ENCODE results near the gene BCAS3. TPM values are rescaled to one million over a fixed set of nuclear protein-coding genes. Genes with fewer than 3 reads are reported as not detected.

BCAS3 gene
- total and polyA plus RNA-seq, 4 donors = 11.6 to 47.6 (median 27.4) TPM

DNA sequence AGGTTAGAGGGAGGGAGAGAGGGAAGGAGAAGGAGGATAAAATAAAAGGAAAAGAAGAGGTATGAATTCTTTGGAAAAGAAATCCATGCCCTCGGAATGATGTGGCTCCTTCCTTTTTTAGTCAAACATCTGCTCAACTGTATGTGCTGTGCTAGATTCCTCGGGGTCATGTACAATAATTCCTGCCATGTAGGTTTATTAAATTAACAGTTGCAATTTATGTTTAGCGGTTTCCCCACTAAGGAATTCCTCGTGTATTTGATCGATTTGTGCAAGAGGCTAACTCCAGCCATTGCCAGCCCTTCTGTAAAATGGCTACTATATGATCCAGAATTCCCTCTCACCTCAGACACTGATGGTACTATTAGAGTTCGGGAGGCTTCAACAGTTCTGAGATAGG is 639.0 kb downstream of the BCAS3 start:
- H3K36me3 ChIP-seq (ENCODE audit: control insufficient read depth in 1 of 2, insufficient read depth in 2 of 2, low read length in 1 of 2) = no peaks in the 10 kb centered on the region
- WGBS, 2 donors = 95% methylated on average over 6 of the region's 6 CpGs
- no peaks in the 10 kb centered on the region for H3K9me3 ChIP-seq (ENCODE audit: control insufficient read depth, low read length)
- DNase-seq (no peak), ATAC-seq (ENCODE audit: low FRiP score) (no peak)
- H3K4me3 ChIP-seq (ENCODE audit: low read length in 2 of 2) = no peak overlapping the region
- no peak overlapping the region for H3K27ac ChIP-seq (ENCODE audit: low read depth in 1 of 2, low read length in 2 of 2)
- H3K4me1 ChIP-seq (ENCODE audit: control insufficient read depth in 1 of 2, insufficient read depth in 2 of 2, low read length in 2 of 2) = peaks cover 0 to 5% of the 10 kb centered on the region in 2 donors
- intact Hi-C loops (cut with DNase I) = loop anchor here in 1 of 2 donors (10.0 kb wide), 1 partner anchor 62 kb away; no protein-coding TSS in a partner anchor
- H3K27me3 ChIP-seq (ENCODE audit: control insufficient read depth in 1 of 2, insufficient read depth in 2 of 2, low read length in 1 of 2) = no peaks in the 10 kb centered on the region

DNA sequence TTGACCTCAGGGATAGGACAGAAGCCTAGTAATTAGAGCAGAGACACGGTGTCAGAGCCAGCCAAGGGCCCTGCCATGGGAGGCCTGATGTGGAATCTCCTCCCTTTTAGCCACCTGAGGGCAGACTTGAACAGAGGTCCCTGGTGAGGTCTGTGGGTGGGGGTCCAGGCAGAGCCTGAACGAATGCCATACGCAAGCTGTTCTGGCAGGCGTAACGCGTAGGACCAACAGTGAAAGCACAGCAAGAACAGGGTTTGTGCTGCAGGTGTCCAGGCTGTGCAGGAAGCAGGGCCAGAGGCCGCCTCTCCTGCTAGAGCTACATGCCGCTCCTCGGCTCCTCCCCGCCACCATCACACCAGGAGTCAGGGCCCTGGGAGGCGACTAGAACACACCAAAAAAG is 640.1 kb downstream of the BCAS3 start:
- 95 to 96% methylated on average over 11 of the region's 11 CpGs for WGBS, 2 donors
- H3K27me3 ChIP-seq (ENCODE audit: control insufficient read depth in 1 of 2, insufficient read depth in 2 of 2, low read length in 1 of 2) = no peaks in the 10 kb centered on the region
- H3K36me3 ChIP-seq (ENCODE audit: control insufficient read depth in 1 of 2, insufficient read depth in 2 of 2, low read length in 1 of 2) = no peaks in the 10 kb centered on the region
- no peak for DNase-seq
- intact Hi-C loops (cut with DNase I) = loop anchor here in 1 of 2 donors (10.0 kb wide), 1 partner anchor 63 kb away; no protein-coding TSS in a partner anchor
- no peak overlapping the region for H3K4me3 ChIP-seq (ENCODE audit: low read length in 2 of 2)
- H3K9me3 ChIP-seq (ENCODE audit: control insufficient read depth, low read length) = no peaks in the 10 kb centered on the region
- H3K4me1 ChIP-seq (ENCODE audit: control insufficient read depth in 1 of 2, insufficient read depth in 2 of 2, low read length in 2 of 2) = peaks cover 3 to 5% of the 10 kb centered on the region in 2 donors
- ATAC-seq (ENCODE audit: low FRiP score) = no peak
- H3K27ac ChIP-seq (ENCODE audit: low read depth in 1 of 2, low read length in 2 of 2) = no peak overlapping the region

GRCh38 chr17:61318684-61319098 is 641.0 kb downstream of the BCAS3 start:
- ATAC-seq (ENCODE audit: low FRiP score) (no peak), DNase-seq (no peak)
- no peaks in the 10 kb centered on the region for H3K27me3 ChIP-seq (ENCODE audit: control insufficient read depth in 1 of 2, insufficient read depth in 2 of 2, low read length in 1 of 2)
- peaks cover 2 to 3% of the 10 kb centered on the region in 2 donors for H3K4me1 ChIP-seq (ENCODE audit: control insufficient read depth in 1 of 2, insufficient read depth in 2 of 2, low read length in 2 of 2)
- no peak overlapping the region for H3K27ac ChIP-seq (ENCODE audit: low read depth in 1 of 2, low read length in 2 of 2)
- no peaks in the 10 kb centered on the region for H3K9me3 ChIP-seq (ENCODE audit: control insufficient read depth, low read length)
- 88 to 90% methylated on average over 5 of the region's 5 CpGs for WGBS, 2 donors
- intact Hi-C loops (cut with DNase I) = loop anchor here in 1 of 2 donors (10.0 kb wide), 1 partner anchor 64 kb away; no protein-coding TSS in a partner anchor
- H3K36me3 ChIP-seq (ENCODE audit: control insufficient read depth in 1 of 2, insufficient read depth in 2 of 2, low read length in 1 of 2) = no peaks in the 10 kb centered on the region
- no peak overlapping the region for H3K4me3 ChIP-seq (ENCODE audit: low read length in 2 of 2)

DNA sequence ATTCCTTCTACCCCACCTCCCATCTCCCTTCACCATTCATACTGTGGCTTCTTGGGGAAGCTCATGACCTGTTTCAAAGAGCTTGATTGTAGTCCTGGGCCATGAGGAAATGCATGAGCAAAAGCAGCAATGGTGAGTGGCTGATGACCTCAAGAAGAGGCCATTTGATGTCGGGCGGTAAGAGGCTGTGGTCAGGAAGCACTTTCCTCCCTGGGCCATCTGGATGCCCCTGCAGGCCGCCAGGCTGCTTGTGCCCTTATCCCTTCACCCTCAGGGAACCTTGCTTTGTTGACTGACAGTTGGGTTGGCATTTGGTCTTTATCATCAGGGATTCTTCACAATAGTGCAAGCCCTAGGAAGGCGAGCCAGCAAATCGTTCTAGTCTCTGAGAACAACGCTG is 643.7 kb downstream of the BCAS3 start:
- H3K36me3 ChIP-seq (ENCODE audit: control insufficient read depth in 1 of 2, insufficient read depth in 2 of 2, low read length in 1 of 2) = no peaks in the 10 kb centered on the region

GRCh38 chr17:61322325-61323002 is 644.8 kb downstream of the BCAS3 start:
- DNase-seq = peak in 1 of 2 donors; percentile 32
- no peak for ATAC-seq (ENCODE audit: low FRiP score)
- H3K4me3 ChIP-seq (ENCODE audit: low read length in 2 of 2) = no peak overlapping the region
- intact Hi-C loops (cut with DNase I) = no loop called here
- no peaks in the 10 kb centered on the region for H3K9me3 ChIP-seq (ENCODE audit: control insufficient read depth, low read length)
- WGBS, 2 donors = 26 to 29% methylated on average over 4 of the region's 4 CpGs
- H3K27me3 ChIP-seq (ENCODE audit: control insufficient read depth in 1 of 2, insufficient read depth in 2 of 2, low read length in 1 of 2) = no peaks in the 10 kb centered on the region
- peaks cover 0 to 3% of the 10 kb centered on the region in 2 donors for H3K4me1 ChIP-seq (ENCODE audit: control insufficient read depth in 1 of 2, insufficient read depth in 2 of 2, low read length in 2 of 2)
- peak overlapping the region; percentile 56 to 77 for H3K27ac ChIP-seq (ENCODE audit: low read depth in 1 of 2, low read length in 2 of 2)
- no peaks in the 10 kb centered on the region for H3K36me3 ChIP-seq (ENCODE audit: control insufficient read depth in 1 of 2, insufficient read depth in 2 of 2, low read length in 1 of 2)

More for the DNA sequence above, 643.7 kb downstream of the BCAS3 start:
- H3K27me3 ChIP-seq (ENCODE audit: control insufficient read depth in 1 of 2, insufficient read depth in 2 of 2, low read length in 1 of 2) = no peaks in the 10 kb centered on the region
- intact Hi-C loops (cut with DNase I) = no loop called here
- H3K4me3 ChIP-seq (ENCODE audit: low read length in 2 of 2) = no peak overlapping the region
- ATAC-seq (ENCODE audit: low FRiP score) (no peak), DNase-seq (no peak)
- peaks cover 0 to 3% of the 10 kb centered on the region in 2 donors for H3K4me1 ChIP-seq (ENCODE audit: control insufficient read depth in 1 of 2, insufficient read depth in 2 of 2, low read length in 2 of 2)
- no peaks in the 10 kb centered on the region for H3K9me3 ChIP-seq (ENCODE audit: control insufficient read depth, low read length)
- WGBS, 2 donors = 93 to 95% methylated on average over 6 of the region's 6 CpGs
- H3K27ac ChIP-seq (ENCODE audit: low read depth in 1 of 2, low read length in 2 of 2) = no peak overlapping the region

DNA sequence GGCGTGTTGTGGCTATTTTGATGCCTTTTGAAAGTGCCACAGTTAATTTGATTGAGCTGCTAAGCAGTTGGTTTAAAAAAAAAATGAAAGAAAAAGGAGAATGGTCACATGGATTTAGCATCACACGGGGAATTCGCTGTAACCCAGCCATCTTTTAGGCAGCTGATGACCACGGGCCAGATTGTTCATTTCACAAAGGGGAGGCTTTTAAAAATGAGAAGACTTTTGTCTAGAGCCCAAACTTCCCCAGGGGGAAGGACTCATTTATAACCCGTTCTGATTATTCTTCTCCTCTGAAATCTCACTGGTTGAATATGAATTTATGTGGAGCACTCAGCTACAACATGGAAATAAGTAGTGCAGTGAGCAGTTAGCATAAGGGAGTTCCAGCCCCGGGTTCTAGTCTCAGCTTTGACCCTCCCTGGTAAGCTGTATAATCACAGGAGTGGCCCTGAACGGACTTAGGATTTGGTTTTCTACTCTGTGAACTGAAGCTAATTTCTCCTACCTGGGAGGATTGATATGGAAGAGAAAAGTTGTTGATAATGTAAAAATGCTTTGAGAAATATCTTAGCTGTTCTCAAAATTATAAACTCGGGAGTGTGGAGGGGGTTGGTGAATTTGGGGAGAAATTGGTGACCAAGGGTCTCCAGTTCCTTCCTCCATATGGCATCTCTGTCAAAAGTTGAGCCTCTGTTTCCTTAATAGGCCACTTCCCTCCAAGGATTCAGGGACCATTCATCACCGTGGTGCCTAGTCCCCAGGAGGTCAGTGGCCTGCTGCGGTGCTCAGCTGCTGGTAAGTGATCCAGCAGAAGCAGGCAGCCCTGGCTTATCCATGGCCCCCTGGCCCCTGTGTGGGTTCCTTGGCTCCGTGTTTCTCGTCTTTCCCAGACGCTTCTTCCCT is 645.6 kb downstream of the BCAS3 start:
- 46 to 49% methylated on average over 13 of the region's 13 CpGs for WGBS, 2 donors
- ATAC-seq (ENCODE audit: low FRiP score) (peak; percentile 16), DNase-seq (no peak)
- Histone ChIP-seq H3K4me1 (ENCODE audit: control insufficient read depth in 1 of 2, insufficient read depth in 2 of 2, low read length in 2 of 2) (peaks cover 0 to 3% of the 10 kb centered on the region in 2 donors), H3K4me3 (ENCODE audit: low read length in 2 of 2) (no peak overlapping the region), H3K27ac (ENCODE audit: low read depth in 1 of 2, low read length in 2 of 2) (peak overlapping the region; percentile 33 to 77), H3K9me3 (ENCODE audit: control insufficient read depth, low read length) (no peaks in the 10 kb centered on the region), H3K36me3 (ENCODE audit: control insufficient read depth in 1 of 2, insufficient read depth in 2 of 2, low read length in 1 of 2) (no peaks in the 10 kb centered on the region), H3K27me3 (ENCODE audit: control insufficient read depth in 1 of 2, insufficient read depth in 2 of 2, low read length in 1 of 2) (no peaks in the 10 kb centered on the region)
- intact Hi-C loops (cut with DNase I) = no loop called here

- no peak for ATAC-seq (ENCODE audit: low FRiP score)
- WGBS, 2 donors = 87 to 88% methylated on average over 12 of the region's 12 CpGs
These were observed 646.5 kb downstream of the BCAS3 start for GRCh38 chr17:61323909-61324868.

DNA sequence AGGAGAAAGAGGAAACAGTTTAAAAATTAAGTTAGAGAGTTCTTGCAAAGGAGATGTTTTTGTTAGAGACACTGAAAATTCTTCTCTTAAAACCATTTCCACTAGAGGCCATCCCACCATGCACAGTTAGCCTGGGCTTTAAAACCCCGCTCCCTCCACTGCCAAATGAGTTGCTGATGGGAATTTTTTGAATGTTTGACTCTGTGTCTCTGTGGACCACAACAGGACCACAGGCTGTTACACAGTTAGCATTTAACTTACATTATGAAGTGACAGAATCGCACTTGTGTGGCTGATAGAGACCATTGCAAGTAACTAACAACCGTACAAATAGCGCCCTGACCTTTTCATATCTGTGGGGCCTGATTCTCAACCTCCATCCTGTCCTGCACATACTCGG is 647.3 kb downstream of the BCAS3 start:
- no peaks in the 10 kb centered on the region for H3K36me3 ChIP-seq (ENCODE audit: control insufficient read depth in 1 of 2, insufficient read depth in 2 of 2, low read length in 1 of 2)
- 85 to 86% methylated on average over 5 of the region's 5 CpGs for WGBS, 2 donors
- H3K9me3 ChIP-seq (ENCODE audit: control insufficient read depth, low read length) = no peaks in the 10 kb centered on the region
- DNase-seq (no peak), ATAC-seq (ENCODE audit: low FRiP score) (peak; percentile 15)
- no peaks in the 10 kb centered on the region for H3K27me3 ChIP-seq (ENCODE audit: control insufficient read depth in 1 of 2, insufficient read depth in 2 of 2, low read length in 1 of 2)
- H3K4me3 ChIP-seq (ENCODE audit: low read length in 2 of 2) = no peak overlapping the region
- H3K4me1 ChIP-seq (ENCODE audit: control insufficient read depth in 1 of 2, insufficient read depth in 2 of 2, low read length in 2 of 2) = peaks cover 0 to 3% of the 10 kb centered on the region in 2 donors
- intact Hi-C loops (cut with DNase I) = no loop called here
- H3K27ac ChIP-seq (ENCODE audit: low read depth in 1 of 2, low read length in 2 of 2) = no peak overlapping the region

More at GRCh38 chr17:61323909-61324868, 646.5 kb downstream of the BCAS3 start:
- no peak for DNase-seq
- Histone ChIP-seq H3K27ac (ENCODE audit: low read depth in 1 of 2, low read length in 2 of 2) (no peak overlapping the region), H3K27me3 (ENCODE audit: control insufficient read depth in 1 of 2, insufficient read depth in 2 of 2, low read length in 1 of 2) (no peaks in the 10 kb centered on the region), H3K4me1 (ENCODE audit: control insufficient read depth in 1 of 2, insufficient read depth in 2 of 2, low read length in 2 of 2) (peaks cover 0 to 3% of the 10 kb centered on the region in 2 donors), H3K4me3 (ENCODE audit: low read length in 2 of 2) (no peak overlapping the region), H3K9me3 (ENCODE audit: control insufficient read depth, low read length) (no peaks in the 10 kb centered on the region), H3K36me3 (ENCODE audit: control insufficient read depth in 1 of 2, insufficient read depth in 2 of 2, low read length in 1 of 2) (no peaks in the 10 kb centered on the region)
- intact Hi-C loops (cut with DNase I) = no loop called here
